Aorta (tissue), 5 donors: ENCODE measurements around the gene NELFCD. TPM values are rescaled to one million over a fixed set of nuclear protein-coding genes. Genes with fewer than 3 reads are reported as not detected.
"Not testable (repeated sequence)": the region's sequence is repeated elsewhere in the genome, so short reads cannot be mapped to it uniquely, and the experiment has no call there.

Experiments
- ATAC-seq: fragments of 200-7000 bp; cut with Tn5 transposase; one replicate; pipeline ENCODE4 v1.9.1; 2022; ENCODE audit warnings: moderate library complexity; ENCODE audit not compliant: low FRiP score
- DNase-seq, 2 donors: peaks; one replicate each; pipeline ENCODE4 v3.0.0-alpha.2; 2020
- H3K27ac ChIP-seq, 2 donors: one replicate each; pipeline ENCODE4 v1.5.1; 2013; ENCODE audit warnings: low read length in 2 of 2, mild to moderate bottlenecking in 2 of 2, moderate library complexity in 2 of 2, control low read depth in 1 of 2, inconsistent platforms in 1 of 2, low read depth in 1 of 2
- H3K27me3 ChIP-seq, 2 donors: one replicate each; pipeline ENCODE4 v1.6.1; 2013; ENCODE audit warnings: control low read depth in 1 of 2, low read length in 1 of 2, mild to moderate bottlenecking in 1 of 2, moderate library complexity in 1 of 2; ENCODE audit not compliant: insufficient read depth in 2 of 2, control insufficient read depth in 1 of 2
- H3K36me3 ChIP-seq, 2 donors: one replicate each; pipeline ENCODE4 v1.6.1; 2013; ENCODE audit warnings: control low read depth in 1 of 2, low read length in 1 of 2, mild to moderate bottlenecking in 1 of 2; ENCODE audit not compliant: insufficient read depth in 2 of 2, control insufficient read depth in 1 of 2
- H3K4me1 ChIP-seq, 2 donors: one replicate each; pipeline ENCODE4 v1.6.1; 2013; ENCODE audit warnings: low read length in 2 of 2, control low read depth in 1 of 2, mild to moderate bottlenecking in 1 of 2, moderate library complexity in 1 of 2; ENCODE audit not compliant: insufficient read depth in 2 of 2, control insufficient read depth in 1 of 2
- H3K4me3 ChIP-seq, 2 donors: one replicate each; pipeline ENCODE4 v1.5.1; 2013; ENCODE audit warnings: low read length in 2 of 2, control low read depth in 1 of 2, mild to moderate bottlenecking in 1 of 2
- H3K9me3 ChIP-seq: one replicate; pipeline ENCODE4 v1.6.1; 2013; ENCODE audit warnings: mild to moderate bottlenecking, low read length; ENCODE audit not compliant: control insufficient read depth
- WGBS, 2 donors: extraction: QIAGEN DNeasy Blood & Tissue Kit; methylation state at CpG; one replicate each; pipeline ENCODE4 v1.1.7; 2013; 5-methylcytosine and 5-hydroxymethylcytosine counted together
- intact Hi-C, 2 donors: fragments of 100-400 bp; cut with DNase I; formaldehyde crosslinking; loops; one replicate each; pipeline versions ENCODE4 v1.14.2 to v1.15.0; 2022
- polyA plus RNA-seq, 2 donors: library from polyadenylated mRNA; stranded (reverse); fragments of 200-250 nt; gene quantifications; one replicate each; pipeline ENCODE4 v1.2.3, GENCODE V29; 2013
- total RNA-seq, 2 donors: library from RNA; stranded (reverse); fragmentation: NEBNext Ultra II Directional; extraction: Animal tissue kit (Norgen Biotek cat#: 25700); gene quantifications; one replicate each; pipeline ENCODE4 v1.2.1, GENCODE V29; 2021
- donor health status: healthy with polysubstance abuse.
- donor health status: Bipolar disorder and iron deficiency.
- donor health status: DM: no; HTN: no; CAD: no.
- donor health status: DM: no; HTN: no; CAD: no.
- donor health status: DM: yes; HTN: yes; CAD: no.

Gene NELFCD
- total and polyA plus RNA-seq, 4 donors = 22.7 to 53.9 (median 45.3) TPM

DNA sequence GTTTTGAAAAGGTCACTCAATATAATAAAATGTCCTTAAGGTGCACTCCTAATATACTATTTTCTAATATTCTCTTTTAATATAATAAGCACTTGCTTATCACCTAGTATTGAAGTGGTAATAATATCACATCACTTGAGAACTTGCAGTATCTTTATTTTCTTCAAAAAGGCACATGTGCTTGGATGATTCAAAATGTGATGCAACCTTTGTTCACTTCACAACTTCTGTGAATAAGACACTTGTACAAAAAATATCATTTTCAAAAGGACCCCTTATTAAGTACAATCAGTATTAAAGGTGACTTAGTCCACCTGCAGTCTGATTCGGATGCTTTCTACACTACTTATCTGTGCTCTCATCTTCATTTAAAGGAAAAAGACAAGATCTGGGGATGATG is 58.2 kb downstream of the NELFCD start:
- Histone ChIP-seq H3K27ac (no peak overlapping the region), H3K9me3 (no peaks in the 10 kb centered on the region), H3K36me3 (peaks cover 8% of the 10 kb centered on the region in 2 donors), H3K4me1 (no peaks in the 10 kb centered on the region), H3K4me3 (no peak overlapping the region), H3K27me3 (no peaks in the 10 kb centered on the region)
- DNase-seq (no peak), ATAC-seq (no peak)
- intact Hi-C loops = no loop called here
- 82 to 89% methylated on average over 1 of the region's 1 CpG for WGBS, 2 donors

DNA sequence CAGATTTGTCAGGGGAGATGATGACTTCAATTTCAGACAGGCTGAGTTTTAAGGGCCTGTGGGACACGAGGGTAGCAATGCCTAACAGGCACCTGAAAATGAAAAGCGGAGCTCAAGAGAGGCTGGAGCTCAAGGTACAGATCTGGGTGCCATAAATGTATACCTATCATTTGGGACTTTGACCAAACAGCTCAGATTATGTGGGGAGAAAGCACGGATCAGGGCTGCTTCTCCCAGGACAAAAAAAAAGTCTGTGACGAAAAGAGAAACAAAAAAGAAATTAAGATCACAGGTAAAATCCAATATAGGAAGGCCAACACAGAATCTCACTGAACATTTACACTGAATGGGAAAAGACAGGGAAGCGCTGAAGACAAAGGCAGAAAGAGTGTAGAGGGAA is 59.6 kb downstream of the NELFCD start:
- Histone ChIP-seq H3K4me1 (no peaks in the 10 kb centered on the region), H3K9me3 (no peaks in the 10 kb centered on the region), H3K36me3 (peaks cover 6% of the 10 kb centered on the region in 2 donors), H3K27me3 (no peaks in the 10 kb centered on the region), H3K4me3 (no peak overlapping the region), H3K27ac (no peak overlapping the region)
- WGBS, 2 donors = 86 to 87% methylated on average over 5 of the region's 5 CpGs
- ATAC-seq (no peak), DNase-seq (no peak)
- intact Hi-C loops = loop anchor here (2.0 to 5.0 kb wide), 3 partner anchors 58 to 148 kb away; partner anchors contain the start of gene NELFCD (in 2 of the 2)

DNA sequence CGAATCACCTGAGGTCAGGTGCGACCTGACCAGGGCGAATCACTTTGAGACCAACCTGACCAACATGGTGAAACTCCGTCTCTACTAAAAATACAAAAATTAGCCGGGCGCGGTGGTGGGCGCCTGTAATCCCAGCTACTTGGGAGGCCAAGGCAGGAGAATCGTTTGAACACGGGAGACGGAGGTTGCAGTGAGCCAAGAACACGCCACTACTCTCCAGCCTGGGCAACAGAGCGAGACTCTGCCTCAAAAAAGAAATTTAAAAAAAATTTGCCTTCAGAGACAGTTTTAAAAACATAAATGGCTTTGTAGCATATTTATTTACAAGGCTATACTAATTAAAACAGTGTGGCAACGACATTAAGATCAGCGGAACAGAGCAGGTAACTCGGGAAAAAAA is 60.4 kb downstream of the NELFCD start:
- not testable (repeated sequence) for H3K4me1 ChIP-seq, ATAC-seq, H3K36me3 ChIP-seq, H3K27ac ChIP-seq, H3K4me3 ChIP-seq, H3K9me3 ChIP-seq, DNase-seq, H3K27me3 ChIP-seq
- WGBS, 2 donors = 89 to 93% methylated on average over 16 of the region's 16 CpGs
- intact Hi-C loops = loop anchor here (2.0 to 5.0 kb wide), 3 partner anchors 59 to 149 kb away; partner anchors contain the start of gene NELFCD (in 2 of the 2)

DNA sequence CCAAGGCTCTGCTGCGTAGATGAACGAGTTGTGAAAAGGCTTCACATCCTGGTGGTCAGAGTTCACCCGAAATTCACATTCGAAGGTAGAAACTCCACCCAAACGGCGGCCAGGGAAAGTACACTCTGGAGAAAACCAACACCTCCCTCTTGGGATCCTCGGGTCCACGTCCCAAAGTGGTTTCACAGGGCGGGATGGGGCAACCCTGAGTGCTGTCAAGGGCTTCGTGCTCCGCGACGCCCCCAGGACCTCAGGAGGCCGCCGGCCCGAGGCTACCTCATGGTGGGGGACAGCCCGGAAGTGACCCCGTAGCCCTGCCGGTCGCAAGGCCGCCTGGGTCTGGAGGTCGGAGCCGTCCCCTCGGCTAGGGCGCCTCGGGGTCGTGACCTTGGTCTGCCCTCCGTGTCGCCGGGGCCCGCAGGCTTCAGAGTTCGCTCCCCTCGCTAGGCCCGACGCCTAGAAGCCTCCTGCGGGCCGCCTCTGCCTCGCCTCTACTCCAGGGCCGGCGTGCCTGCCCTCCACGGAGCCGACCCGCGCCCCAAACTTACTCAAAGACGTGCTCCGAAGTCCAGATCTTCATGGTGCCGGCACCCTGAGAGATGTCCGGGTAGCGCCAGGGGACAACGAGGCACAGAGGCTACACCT is 61.2 kb downstream of the NELFCD start, which contains the start of gene PRELID3B:
TSS of gene PRELID3B (minus strand) at position 636 of the 645 bp plus-strand sequence. CDS start at position 580, 56 bp downstream.
- H3K27me3 ChIP-seq = no peaks in the 10 kb centered on the region
- H3K9me3 ChIP-seq = no peaks in the 10 kb centered on the region
- peaks cover 0 to 1% of the 10 kb centered on the region in 2 donors for H3K36me3 ChIP-seq
- 6 to 7% methylated on average over 46 to 50 of the region's 50 CpGs for WGBS, 2 donors
- ATAC-seq (peak; percentile 56), DNase-seq (no peak)
- H3K27ac ChIP-seq = peak within 1 kb of the TSS in 1 of 2 donors; percentile 48
- H3K4me1 ChIP-seq = no peaks in the 10 kb centered on the region
- H3K4me3 ChIP-seq = peak within 1 kb of the TSS; percentile 51 to 88
- intact Hi-C loops = loop anchor here (5.0 kb wide), 2 partner anchors 60 to 150 kb away; partner anchors contain the start of gene NELFCD (in 1 of the 2)

DNA sequence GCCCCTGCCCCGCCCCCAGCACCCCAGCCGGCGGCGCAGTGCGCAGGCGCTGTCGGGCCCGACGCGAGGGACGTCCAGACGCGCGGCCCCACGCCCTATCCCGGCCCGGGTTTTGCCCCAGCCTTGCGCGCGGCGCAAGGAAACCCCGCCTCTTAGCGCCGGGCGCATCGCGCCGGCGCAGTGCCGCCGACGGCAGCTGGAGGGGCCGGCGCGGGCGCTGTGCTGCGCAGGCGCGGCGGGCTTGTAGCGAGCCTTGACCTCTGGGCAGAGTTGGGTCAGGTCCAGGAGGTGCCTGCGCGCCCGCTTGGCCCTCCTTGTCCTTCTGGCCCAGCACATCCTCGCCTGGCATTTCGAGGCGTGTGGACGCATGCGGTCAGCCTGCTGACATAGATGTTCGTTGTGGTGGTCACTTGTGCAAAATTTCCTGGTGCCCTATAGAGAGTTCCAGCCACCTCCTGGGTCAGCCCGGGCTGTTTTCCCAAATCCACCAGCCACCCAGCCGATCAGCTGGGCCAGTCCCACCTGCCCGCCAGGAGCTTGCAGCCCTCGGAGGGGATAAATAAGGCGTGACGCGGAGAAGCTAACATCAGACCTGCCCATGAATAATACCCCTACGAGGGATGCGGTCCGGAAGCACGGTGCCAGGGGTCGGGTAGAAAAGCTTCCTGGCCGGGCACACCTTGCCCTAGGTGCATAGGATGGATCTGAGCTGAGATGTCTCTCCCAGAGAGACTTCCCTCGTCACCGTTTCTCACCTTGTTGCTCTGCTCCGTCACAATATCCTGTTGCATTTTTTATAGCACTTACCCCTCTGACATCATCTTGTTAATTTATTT is 62.0 kb downstream of the NELFCD start:
- DNase-seq (peak; percentile 96 to 98), ATAC-seq (peak; percentile 98)
- H3K36me3 ChIP-seq = no peaks in the 10 kb centered on the region
- no peaks in the 10 kb centered on the region for H3K27me3 ChIP-seq
- intact Hi-C loops = loop anchor here (5.0 kb wide), 2 partner anchors 61 to 151 kb away; partner anchors contain the start of gene NELFCD (in 1 of the 2)
- H3K4me1 ChIP-seq = no peaks in the 10 kb centered on the region
- 18% methylated on average over 65 to 66 of the region's 66 CpGs for WGBS, 2 donors
- H3K4me3 ChIP-seq = peak overlapping the region; percentile 51 to 88
- peak overlapping the region in 1 of 2 donors; percentile 48 for H3K27ac ChIP-seq
- H3K9me3 ChIP-seq = no peaks in the 10 kb centered on the region

DNA sequence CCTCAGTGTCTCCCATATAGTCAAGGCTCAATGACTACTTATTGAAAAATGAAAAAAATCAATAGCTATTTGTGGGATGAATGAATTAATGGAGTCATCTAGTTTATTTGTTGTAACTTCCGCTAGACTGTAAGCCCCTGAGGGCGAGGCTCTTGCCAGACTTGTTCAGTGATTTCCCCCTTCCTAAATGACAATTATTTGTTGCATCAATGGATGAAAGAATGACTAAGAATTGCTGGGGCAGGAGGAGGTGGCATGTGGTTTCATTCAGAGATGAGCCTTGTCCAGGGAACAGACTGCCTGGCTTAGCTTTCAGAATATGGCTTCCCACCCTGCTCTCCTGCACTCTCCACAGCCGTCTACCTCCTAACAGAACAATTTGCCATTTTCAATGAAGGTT is 62.6 kb downstream of the NELFCD start:
- DNase-seq (no peak), ATAC-seq (no peak)
- Histone ChIP-seq H3K27me3 (no peaks in the 10 kb centered on the region), H3K4me1 (no peaks in the 10 kb centered on the region), H3K9me3 (no peaks in the 10 kb centered on the region), H3K36me3 (no peaks in the 10 kb centered on the region), H3K4me3 (no peak overlapping the region), H3K27ac (no peak overlapping the region)
- intact Hi-C loops = loop anchor here (5.0 kb wide), 2 partner anchors 61 to 151 kb away; partner anchors contain the start of gene NELFCD (in 1 of the 2)
- 89 to 90% methylated on average over 3 of the region's 3 CpGs for WGBS, 2 donors

DNA sequence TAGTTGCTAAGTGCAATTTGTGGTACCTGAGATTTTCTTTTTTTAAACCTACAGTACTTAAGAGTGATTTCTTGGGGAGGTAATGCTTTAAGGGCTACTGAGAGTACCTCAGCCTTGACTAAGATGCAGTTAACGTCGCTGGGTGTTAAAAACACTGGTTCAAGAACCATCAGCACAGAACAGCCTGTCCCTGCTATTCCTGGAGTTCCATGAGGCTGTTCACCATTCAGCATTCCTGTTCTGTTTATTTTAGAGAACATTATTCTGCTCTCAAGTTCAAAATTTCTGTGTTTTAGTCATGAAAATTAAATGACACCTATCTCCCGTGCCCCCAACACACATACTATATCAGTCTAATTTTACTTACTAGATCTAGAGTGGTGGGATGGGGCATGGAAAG is 63.2 kb downstream of the NELFCD start:
- WGBS, 2 donors = 81 to 82% methylated on average over 3 of the region's 3 CpGs
- Histone ChIP-seq H3K27me3 (no peaks in the 10 kb centered on the region), H3K4me1 (no peaks in the 10 kb centered on the region), H3K36me3 (no peaks in the 10 kb centered on the region), H3K4me3 (no peak overlapping the region), H3K27ac (no peak overlapping the region), H3K9me3 (no peaks in the 10 kb centered on the region)
- DNase-seq = no peak
- intact Hi-C loops = loop anchor here (5.0 kb wide), 2 partner anchors 62 to 152 kb away; partner anchors contain the start of gene NELFCD (in 1 of the 2)
- ATAC-seq = no peak
